Measurements from ENCODE around the gene TBC1D7.

DNA sequence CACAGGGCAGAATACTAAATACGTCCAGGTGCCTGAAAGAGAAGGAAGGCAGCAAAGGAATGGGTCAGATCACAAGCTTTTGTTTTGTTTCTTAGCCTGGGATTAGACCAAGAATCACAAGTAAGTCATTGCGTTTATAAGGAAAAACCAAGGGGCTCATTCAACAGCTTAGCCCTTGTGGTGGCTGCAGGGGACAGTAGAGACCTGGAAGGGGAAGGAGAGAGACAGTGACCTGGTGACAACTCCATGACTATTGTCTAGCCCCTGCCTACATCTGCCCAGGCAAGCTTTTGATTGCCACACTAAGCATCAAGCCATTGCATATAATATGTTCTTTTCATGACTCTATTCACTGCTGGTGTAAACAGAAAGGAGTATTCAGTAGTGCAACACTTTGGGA lies 30.2 kb upstream of the TBC1D7 start:
- TF ChIP-seq, protein P1, sequence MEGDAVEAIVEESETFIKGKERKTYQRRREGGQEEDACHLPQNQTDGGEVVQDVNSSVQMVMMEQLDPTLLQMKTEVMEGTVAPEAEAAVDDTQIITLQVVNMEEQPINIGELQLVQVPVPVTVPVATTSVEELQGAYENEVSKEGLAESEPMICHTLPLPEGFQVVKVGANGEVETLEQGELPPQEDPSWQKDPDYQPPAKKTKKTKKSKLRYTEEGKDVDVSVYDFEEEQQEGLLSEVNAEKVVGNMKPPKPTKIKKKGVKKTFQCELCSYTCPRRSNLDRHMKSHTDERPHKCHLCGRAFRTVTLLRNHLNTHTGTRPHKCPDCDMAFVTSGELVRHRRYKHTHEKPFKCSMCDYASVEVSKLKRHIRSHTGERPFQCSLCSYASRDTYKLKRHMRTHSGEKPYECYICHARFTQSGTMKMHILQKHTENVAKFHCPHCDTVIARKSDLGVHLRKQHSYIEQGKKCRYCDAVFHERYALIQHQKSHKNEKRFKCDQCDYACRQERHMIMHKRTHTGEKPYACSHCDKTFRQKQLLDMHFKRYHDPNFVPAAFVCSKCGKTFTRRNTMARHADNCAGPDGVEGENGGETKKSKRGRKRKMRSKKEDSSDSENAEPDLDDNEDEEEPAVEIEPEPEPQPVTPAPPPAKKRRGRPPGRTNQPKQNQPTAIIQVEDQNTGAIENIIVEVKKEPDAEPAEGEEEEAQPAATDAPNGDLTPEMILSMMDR (IDR thresholded peaks at IDR 0.05) = no peak
- no peak for TF ChIP-seq POLR2A (IDR thresholded peaks at IDR 0.05)

All from uterus (tissue), 2 donors.